ENCODE results near the gene SLC19A1.

Gene SLC19A1

GRCh38 chr21:45543710-45544448 lies 1.6 kb upstream of the SLC19A1 start:
- DNase-seq, result no peak

- DNase-seq, result peak; percentile 4
Observed at GRCh38 chr21:45543371-45543709, 1.1 kb upstream of the SLC19A1 start.

GRCh38 chr21:45542667-45543370 lies 579 bp upstream of the SLC19A1 start:
- DNase-seq, result no peak

GRCh38 chr21:45541221-45542039 lies 810 bp downstream of the SLC19A1 start:
- DNase-seq, result peak; percentile 81

- DNase-seq, result no peak
Observed at GRCh38 chr21:45540601-45540970, 1.7 kb downstream of the SLC19A1 start.

- DNase-seq, result no peak
Observed at GRCh38 chr21:45539796-45540600, 2.2 kb downstream of the SLC19A1 start.

GRCh38 chr21:45539046-45539795 lies 3.0 kb downstream of the SLC19A1 start:
- no peak for DNase-seq

- no peak for DNase-seq
Observed at GRCh38 chr21:45538381-45539045, 3.7 kb downstream of the SLC19A1 start.

GRCh38 chr21:45537746-45538291 lies 4.4 kb downstream of the SLC19A1 start:
- no peak for DNase-seq

- peak; percentile 4 for DNase-seq
Observed at GRCh38 chr21:45537111-45537745, 5.0 kb downstream of the SLC19A1 start.

GRCh38 chr21:45536301-45537081 lies 5.7 kb downstream of the SLC19A1 start:
- peak; percentile 0 for DNase-seq

GRCh38 chr21:45535341-45536081 lies 6.7 kb downstream of the SLC19A1 start:
- DNase-seq, result no peak

GRCh38 chr21:45534636-45535331 lies 7.5 kb downstream of the SLC19A1 start:
- no peak for DNase-seq

- DNase-seq, result no peak
Observed at GRCh38 chr21:45533846-45534635, 8.2 kb downstream of the SLC19A1 start.

- no peak for DNase-seq
Observed at GRCh38 chr21:45533361-45533845, 8.8 kb downstream of the SLC19A1 start.

- no peak for DNase-seq
Observed at GRCh38 chr21:45532826-45533360, 9.3 kb downstream of the SLC19A1 start.
